HG03196 (cell line): Measurements from ENCODE around the gene NLRP9.

ENCODE experiments used
- ATAC-seq: cut with Tn5 transposase; IDR thresholded peaks from one replicate; pipeline ENCODE4 v1.9.1; 2021; ENCODE audit not compliant: unreplicated experiment

The NLRP9 gene

GRCh38 chr19:55704494-55705245 lies 33.5 kb downstream of the NLRP9 start:
- no peak for ATAC-seq

- no peak for ATAC-seq
Measured at GRCh38 chr19:55703790-55704215, 34.4 kb downstream of the NLRP9 start.

GRCh38 chr19:55702131-55702627 lies 36.0 kb downstream of the NLRP9 start:
- ATAC-seq, result no peak

GRCh38 chr19:55700813-55701212 lies 37.4 kb downstream of the NLRP9 start:
- ATAC-seq, result no peak

GRCh38 chr19:55699221-55699620 lies 39.0 kb downstream of the NLRP9 start:
- ATAC-seq, result no peak

GRCh38 chr19:55698256-55698655 lies 39.9 kb downstream of the NLRP9 start:
- no peak for ATAC-seq

GRCh38 chr19:55697698-55698097 lies 40.5 kb downstream of the NLRP9 start:
- ATAC-seq, result no peak

GRCh38 chr19:55697069-55697440 lies 41.1 kb downstream of the NLRP9 start:
- no peak for ATAC-seq

GRCh38 chr19:55696301-55697068 lies 41.7 kb downstream of the NLRP9 start:
- no peak for ATAC-seq

- ATAC-seq, result no peak
Measured at GRCh38 chr19:55695511-55696290, 42.5 kb downstream of the NLRP9 start.

- no peak for ATAC-seq
Measured at GRCh38 chr19:55694656-55695491, 43.3 kb downstream of the NLRP9 start.

GRCh38 chr19:55694241-55694655 lies 44.0 kb downstream of the NLRP9 start:
- no peak for ATAC-seq

GRCh38 chr19:55693336-55693974 lies 44.7 kb downstream of the NLRP9 start:
- ATAC-seq, result no peak

GRCh38 chr19:55692681-55693081 lies 45.5 kb downstream of the NLRP9 start:
- ATAC-seq, result no peak

- no peak for ATAC-seq
Measured at GRCh38 chr19:55691561-55692481, 46.4 kb downstream of the NLRP9 start.

- ATAC-seq, result no peak
Measured at GRCh38 chr19:55690769-55691545, 47.2 kb downstream of the NLRP9 start.

- ATAC-seq, result no peak
Measured at GRCh38 chr19:55690109-55690768, 48.0 kb downstream of the NLRP9 start.
